Transverse colon (tissue), 4 donors: Measurements from ENCODE around the gene DOCK1. TPM values are rescaled to one million over a fixed set of nuclear protein-coding genes. Genes with fewer than 3 reads are reported as not detected.

Experiments
- DNase-seq: peaks from one replicate; pipeline ENCODE4 v3.0.0-alpha.2; 2019
- H3K27ac ChIP-seq, 4 donors: fragments of 200-600 bp; sonication (generic); 2 replicates each; pipeline ENCODE4 v1.5.1; 2016 to 2018; ENCODE audit warnings: inconsistent platforms in 4 of 4
- H3K27me3 ChIP-seq: fragments of 200-600 bp; sonication (generic); 2 replicates; pipeline ENCODE4 v1.5.1; 2017; ENCODE audit warnings: inconsistent platforms
- H3K36me3 ChIP-seq, 4 donors: fragments of 200-600 bp; sonication (generic); 2 replicates each; pipeline ENCODE4 v1.5.1; 2017 to 2019; ENCODE audit warnings: inconsistent platforms in 4 of 4
- H3K4me1 ChIP-seq, 4 donors: fragments of 200-600 bp; sonication (generic); 2 replicates each; pipeline ENCODE4 v1.5.1; 2017 to 2020; ENCODE audit warnings: inconsistent platforms in 4 of 4
- H3K4me3 ChIP-seq, 4 donors: fragments of 200-600 bp; sonication (generic); 1 replicate in 1 of 4; 2 replicates in 3 of 4; pipeline versions ENCODE4 v1.5.1 to v1.6.1; 2017 to 2019; ENCODE audit warnings: inconsistent platforms in 4 of 4
- H3K9me3 ChIP-seq, 2 donors: fragments of 200-600 bp; sonication (generic); 2 replicates each; pipeline ENCODE4 v1.5.1; 2017 to 2019; ENCODE audit warnings: inconsistent platforms in 2 of 2
- CTCF ChIP-seq, 5 experiments: fragments of 200-600 bp in 3 of 5; fragments of 450-650 bp in 2 of 5; sonication (generic) in 3 of 5; IDR thresholded peaks; 1 replicate in 2 of 5; 2 replicates in 3 of 5; pipeline ENCODE4 v1.5.1; 2016 to 2017; ENCODE audit warnings: antibody characterized with exemption in 5 of 5, inconsistent platforms in 3 of 5, mild to moderate bottlenecking in 2 of 5, moderate library complexity in 1 of 5
- EP300 ChIP-seq: sonication (generic); formaldehyde crosslinking; IDR thresholded peaks from one replicate; pipeline ENCODE4 v1.6.1; 2017; ENCODE audit warnings: antibody characterized with exemption, low read depth
- POLR2A ChIP-seq: fragments of 450-650 bp; IDR thresholded peaks from one replicate; pipeline ENCODE4 v1.6.1; 2016; ENCODE audit warnings: antibody characterized with exemption, mild to moderate bottlenecking, moderate library complexity
- POLR2AphosphoS5 ChIP-seq, 3 donors: sonication (generic); formaldehyde crosslinking; IDR thresholded peaks; one replicate each; pipeline ENCODE4 v1.6.1; 2016; ENCODE audit warnings: antibody characterized with exemption in 3 of 3
- WGBS, 2 donors: methylation state at CpG; one replicate each; pipeline ENCODE4 v1.1.5; 2018; ENCODE audit warnings: low coverage in 1 of 2; 5-methylcytosine and 5-hydroxymethylcytosine counted together
- in situ Hi-C, 4 donors: fragments of 200-750 bp; cut with MboI; loops; one replicate each; pipeline versions ENCODE4 v1.15.0 to v1.15.1; 2017; ENCODE audit warnings: low sequenced_read_pairs in 3 of 4, low pct_ligation_motif_present in 1 of 4, low pct_unique_long_range_greater_than_20kb in 1 of 4
- intact Hi-C: fragments of 100-400 bp; cut with DNase I; formaldehyde crosslinking; loops from one replicate; pipeline ENCODE4 v1.15.1; 2023; ENCODE audit warnings: low total_unique reads
- total RNA-seq, 4 donors: library from RNA; depleted of rRNA; stranded (reverse); fragments of >200 nt; gene quantifications; one replicate each; pipeline ENCODE4 v1.1.0, GENCODE V29; 2016

DOCK1 gene
- total RNA-seq, 4 donors from 2014 or later, result 75.1 to 200 (median 92.5) TPM

- no peaks in the 10 kb centered on the region for H3K27me3 ChIP-seq
- TF ChIP-seq CTCF (IDR thresholded peaks at IDR 0.05) (no peak), POLR2A (no peak), EP300 (no peak), POLR2AphosphoS5 (IDR thresholded peaks at IDR 0.05) (no peak)
- no peak overlapping the region for H3K4me3 ChIP-seq
- 59 to 74% methylated on average over 3 to 4 of the region's 4 CpGs for WGBS, 2 donors
- no peaks in the 10 kb centered on the region for H3K4me1 ChIP-seq
- DNase-seq, result no peak
- in situ Hi-C loops (no loop called here), intact Hi-C loops (no loop called here)
- H3K36me3 ChIP-seq, result no peaks in the 10 kb centered on the region
- H3K27ac ChIP-seq, result no peak overlapping the region
- H3K9me3 ChIP-seq, result no peaks in the 10 kb centered on the region
These were observed 371.7 kb downstream of the DOCK1 start for GRCh38 chr10:127276794-127277462.

DNA sequence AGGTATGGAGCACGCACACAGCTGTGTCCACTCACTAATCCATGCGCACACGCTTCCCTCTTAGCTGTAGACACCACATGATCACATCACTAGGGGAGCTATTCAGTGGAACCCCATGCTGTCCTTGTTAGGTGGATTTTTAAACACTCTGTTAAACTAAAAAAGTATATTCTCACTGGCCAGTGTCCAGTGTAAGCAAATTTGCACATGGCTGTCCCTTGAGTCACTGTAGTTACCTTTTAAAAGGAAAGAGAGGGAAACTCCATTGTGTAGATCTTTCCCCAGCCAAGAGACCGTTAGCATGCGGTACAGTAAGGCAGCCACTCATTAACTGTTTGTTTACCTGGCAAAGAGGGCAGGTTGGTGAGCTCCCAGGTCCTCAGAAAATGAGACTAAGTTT is 372.8 kb downstream of the DOCK1 start:
- no peaks in the 10 kb centered on the region for H3K27me3 ChIP-seq
- no peak for DNase-seq
- in situ Hi-C loops (no loop called here), intact Hi-C loops (no loop called here)
- TF ChIP-seq POLR2AphosphoS5 (IDR thresholded peaks at IDR 0.05), result no peak
- no peak for TF ChIP-seq CTCF (IDR thresholded peaks at IDR 0.05)
- no peak for TF ChIP-seq EP300
- no peak for TF ChIP-seq POLR2A
- H3K9me3 ChIP-seq, result no peaks in the 10 kb centered on the region
- H3K4me1 ChIP-seq, result no peaks in the 10 kb centered on the region
- H3K27ac ChIP-seq, result no peak overlapping the region
- H3K36me3 ChIP-seq, result no peaks in the 10 kb centered on the region
- no peak overlapping the region for H3K4me3 ChIP-seq
- 69 to 71% methylated on average over 3 to 5 of the region's 5 CpGs for WGBS, 2 donors

DNA sequence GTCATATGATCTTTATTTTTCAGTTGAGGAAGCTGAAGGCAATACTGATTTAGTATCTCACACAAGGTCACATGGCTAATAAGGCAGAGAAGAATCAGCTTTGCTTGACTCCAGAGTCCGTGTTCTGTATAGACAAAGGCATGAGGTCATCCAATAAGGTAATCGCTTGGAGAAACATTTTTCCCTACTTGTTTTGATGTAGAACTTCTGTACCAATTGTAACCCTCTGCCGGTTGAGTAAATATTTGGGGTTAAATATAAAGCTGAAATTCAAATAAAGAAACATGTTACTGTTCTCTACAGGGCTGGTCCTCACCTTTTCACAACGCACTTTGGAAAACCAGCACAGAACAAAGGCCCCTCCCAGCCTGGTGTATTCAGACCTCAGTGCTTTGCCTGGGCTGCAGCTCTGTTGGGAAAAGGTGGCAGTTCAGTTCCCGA is 374.1 kb downstream of the DOCK1 start:
- Histone ChIP-seq H3K27ac (no peak overlapping the region), H3K4me3 (no peak overlapping the region), H3K27me3 (no peaks in the 10 kb centered on the region), H3K4me1 (no peaks in the 10 kb centered on the region), H3K9me3 (no peaks in the 10 kb centered on the region), H3K36me3 (no peaks in the 10 kb centered on the region)
- no peak for DNase-seq
- intact Hi-C loops (no loop called here), in situ Hi-C loops (no loop called here)
- 47 to 55% methylated on average over 3 to 5 of the region's 5 CpGs for WGBS, 2 donors
- TF ChIP-seq POLR2AphosphoS5 (IDR thresholded peaks at IDR 0.05) (no peak), EP300 (no peak), CTCF (IDR thresholded peaks at IDR 0.05) (no peak), POLR2A (no peak)

DNA sequence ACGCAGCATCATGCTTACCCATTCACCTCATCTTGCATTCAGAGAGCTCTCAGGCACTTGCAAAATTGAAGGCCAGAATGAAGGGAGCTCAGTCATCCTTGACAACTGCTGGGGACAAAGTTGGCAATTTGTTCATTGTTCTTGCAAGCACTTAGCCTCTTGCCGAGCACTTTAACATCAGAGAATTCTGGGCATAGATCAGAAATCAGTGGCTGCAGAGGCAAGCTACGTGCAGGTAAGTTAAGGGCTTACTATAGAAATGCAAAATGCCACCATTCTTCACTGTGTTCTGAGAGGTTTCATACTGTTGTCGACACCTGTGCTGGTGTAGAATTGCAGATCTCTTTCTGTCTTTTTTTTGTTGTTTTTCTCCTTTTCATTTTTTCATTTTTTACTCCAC is 375.2 kb downstream of the DOCK1 start:
- WGBS, 2 donors, result 92% methylated on average over 2 to 4 of the region's 4 CpGs
- TF ChIP-seq POLR2A (no peak), CTCF (IDR thresholded peaks at IDR 0.05) (no peak)
- no peak for DNase-seq
- H3K4me1 ChIP-seq, result no peaks in the 10 kb centered on the region
- no peak overlapping the region for H3K27ac ChIP-seq
- in situ Hi-C loops (no loop called here), intact Hi-C loops (no loop called here)
- H3K4me3 ChIP-seq, result no peak overlapping the region
- no peaks in the 10 kb centered on the region for H3K27me3 ChIP-seq
- H3K9me3 ChIP-seq, result no peaks in the 10 kb centered on the region
- H3K36me3 ChIP-seq, result no peaks in the 10 kb centered on the region
